HG03342 (cell line): ENCODE measurements around the gene IP6K2.
"Not testable (repeated sequence)": the region's sequence is repeated elsewhere in the genome, so short reads cannot be mapped to it uniquely, and the experiment has no call there.

ENCODE experiments used
- ATAC-seq: cut with Tn5 transposase; IDR thresholded peaks from one replicate; pipeline ENCODE4 v1.9.1; 2021; ENCODE audit warnings: mild to moderate bottlenecking, moderate library complexity; ENCODE audit not compliant: unreplicated experiment

Gene IP6K2

DNA sequence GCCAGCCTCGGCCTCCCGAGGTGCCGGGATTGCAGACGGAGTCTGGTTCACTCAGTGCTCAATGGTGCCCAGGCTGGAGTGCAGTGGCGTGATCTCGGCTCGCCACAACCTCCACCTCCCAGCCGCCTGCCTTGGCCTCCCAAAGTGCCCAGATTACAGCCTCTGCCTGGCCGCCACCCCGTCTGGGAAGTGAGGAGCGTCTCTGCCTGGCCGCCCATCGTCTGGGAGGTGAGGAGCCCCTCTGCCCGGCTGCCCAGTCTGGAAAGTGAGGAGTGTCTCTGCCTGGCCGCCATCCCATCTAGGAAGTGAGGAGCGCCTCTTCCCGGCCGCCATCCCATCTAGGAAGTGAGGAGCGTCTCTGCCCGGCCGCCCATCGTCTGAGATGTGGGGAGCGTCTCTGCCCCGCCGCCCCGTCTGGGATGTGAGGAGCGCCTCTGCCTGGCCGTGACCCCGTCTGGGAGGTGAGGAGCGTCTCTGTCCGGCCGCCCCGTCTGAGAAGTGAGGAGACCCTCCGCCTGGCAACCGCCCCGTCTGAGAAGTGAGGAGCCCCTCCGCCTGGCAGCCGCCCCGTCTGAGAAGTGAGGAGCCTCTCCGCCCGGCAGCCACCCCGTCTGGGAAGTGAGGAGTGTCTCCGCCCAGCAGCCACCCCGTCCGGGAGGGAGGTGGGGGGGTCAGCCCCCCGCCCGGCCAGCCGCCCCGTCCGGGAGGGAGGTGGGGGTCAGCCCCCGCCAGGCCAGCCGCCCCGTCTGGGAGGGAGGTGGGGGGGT lies 16.9 kb upstream of the IP6K2 start:
- ATAC-seq = not testable (repeated sequence)

GRCh38 chr3:48727511-48727910 lies 10.5 kb upstream of the IP6K2 start:
- no peak for ATAC-seq

GRCh38 chr3:48725185-48725855 lies 8.3 kb upstream of the IP6K2 start:
- ATAC-seq = not testable (repeated sequence)

GRCh38 chr3:48723725-48724124 lies 6.7 kb upstream of the IP6K2 start:
- ATAC-seq = no peak

DNA sequence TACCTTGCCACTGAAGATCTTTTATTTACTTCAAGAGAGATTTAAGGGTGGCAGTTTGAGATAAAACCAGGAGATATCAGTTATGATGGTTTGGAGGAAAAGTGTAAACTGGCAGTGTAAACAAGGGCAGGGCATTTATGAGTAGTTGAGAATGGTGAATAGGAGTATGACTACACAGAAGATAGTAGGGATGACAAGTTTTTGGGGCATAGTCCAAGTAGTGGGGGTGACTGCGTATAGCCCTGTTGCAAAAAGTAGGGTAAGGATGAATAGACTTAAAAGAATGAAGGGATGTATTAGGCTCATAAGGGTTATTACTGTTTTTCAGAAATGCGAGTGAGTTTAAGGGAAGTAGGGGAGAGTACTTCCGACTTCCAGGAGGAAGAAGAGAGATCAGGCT lies 6.3 kb upstream of the IP6K2 start:
- ATAC-seq = not testable (repeated sequence)

GRCh38 chr3:48716508-48716981 lies 476 bp downstream of the IP6K2 start:
- ATAC-seq = no peak

- no peak for ATAC-seq
These were observed 1.7 kb downstream of the IP6K2 start for GRCh38 chr3:48715174-48715800.

DNA sequence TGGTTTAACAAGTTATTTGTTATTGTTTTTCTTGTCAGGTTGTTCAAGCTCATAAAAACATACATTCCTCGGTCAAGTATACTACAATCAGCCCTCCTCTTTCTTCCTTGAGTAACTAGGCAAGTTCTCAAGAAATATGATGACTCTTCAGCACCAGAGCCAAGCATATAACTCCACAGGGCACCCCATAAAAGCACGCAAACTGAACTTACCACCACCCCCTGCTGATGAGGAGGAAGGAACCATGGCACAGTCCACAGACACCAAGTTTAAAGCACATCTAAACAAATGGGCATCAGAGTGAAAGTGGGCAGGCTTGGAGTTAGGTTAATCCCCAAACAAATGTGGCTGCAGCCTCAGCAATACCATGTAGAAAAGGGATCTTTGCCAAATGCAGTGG lies 5.3 kb downstream of the IP6K2 start:
- ATAC-seq = no peak

DNA sequence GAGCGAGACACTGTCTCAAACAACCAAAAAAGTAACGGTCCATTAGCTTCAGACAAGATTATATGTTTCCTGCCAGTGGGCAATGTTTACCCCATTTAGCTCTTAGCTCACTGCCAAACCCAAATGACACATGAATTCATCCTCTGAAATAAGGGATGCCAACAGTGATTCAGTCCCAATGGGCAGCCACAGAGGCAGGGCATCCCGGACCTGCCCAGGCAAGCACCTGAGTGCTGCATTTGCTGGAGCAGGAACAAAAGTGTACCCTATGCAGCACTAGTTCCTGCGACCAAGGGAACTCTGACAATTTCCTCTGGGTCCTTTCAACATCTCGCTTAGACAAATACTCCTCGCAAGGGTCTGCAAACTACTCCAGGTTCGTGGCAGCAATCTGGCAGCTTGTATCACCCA lies 8.0 kb downstream of the IP6K2 start:
- no peak for ATAC-seq

DNA sequence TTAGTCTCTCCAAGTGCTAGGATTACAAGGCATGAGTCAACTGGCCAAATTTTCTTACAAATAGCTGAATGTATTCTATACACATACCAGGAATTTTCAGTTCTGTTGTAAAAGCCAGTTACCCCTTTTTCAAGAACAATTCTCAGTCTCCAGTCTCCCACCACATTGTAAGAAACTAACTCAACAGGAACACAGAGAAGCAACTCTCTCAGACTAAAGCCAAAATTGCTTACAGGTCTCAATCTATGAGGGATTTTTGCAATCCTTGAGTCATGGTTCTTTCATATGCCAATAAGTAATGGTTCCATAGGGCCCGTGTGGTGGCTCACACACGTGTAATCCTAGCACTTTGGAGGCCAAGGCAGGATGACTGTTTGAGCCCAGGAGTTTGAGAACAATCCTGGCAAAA lies 8.5 kb downstream of the IP6K2 start:
- no peak for ATAC-seq

GRCh38 chr3:48707157-48707556 lies 9.9 kb downstream of the IP6K2 start:
- ATAC-seq = no peak

DNA sequence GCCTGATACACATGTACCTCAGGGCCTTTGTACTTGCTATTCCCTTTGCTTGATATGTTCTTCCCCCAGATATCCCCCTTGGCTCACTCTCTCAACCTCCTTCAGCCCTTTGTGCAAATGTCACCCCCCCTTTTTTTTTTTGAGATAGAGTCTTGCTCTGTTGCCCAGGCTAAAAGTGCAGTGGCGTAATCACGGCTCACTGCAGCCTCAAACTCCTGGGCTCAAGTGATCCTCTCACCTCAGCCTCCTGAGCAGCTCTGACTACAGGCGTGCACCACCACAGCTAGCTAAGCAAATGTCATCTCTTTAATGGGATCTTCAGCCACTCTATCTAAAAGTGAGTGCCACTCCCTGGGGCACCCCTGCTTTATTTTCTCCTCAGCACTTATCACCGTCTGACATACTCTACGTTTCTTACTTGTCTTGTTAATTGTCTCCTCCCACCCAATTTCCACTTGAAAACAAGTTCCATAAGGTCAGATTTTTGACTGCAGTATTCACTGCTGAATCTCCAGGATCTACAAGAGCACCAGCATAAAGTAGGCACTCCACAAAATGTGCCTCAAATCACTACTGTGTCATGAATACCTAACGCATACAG lies 14.6 kb downstream of the IP6K2 start:
- no peak for ATAC-seq

GRCh38 chr3:48700731-48701405 lies 16.2 kb downstream of the IP6K2 start:
- ATAC-seq = no peak

DNA sequence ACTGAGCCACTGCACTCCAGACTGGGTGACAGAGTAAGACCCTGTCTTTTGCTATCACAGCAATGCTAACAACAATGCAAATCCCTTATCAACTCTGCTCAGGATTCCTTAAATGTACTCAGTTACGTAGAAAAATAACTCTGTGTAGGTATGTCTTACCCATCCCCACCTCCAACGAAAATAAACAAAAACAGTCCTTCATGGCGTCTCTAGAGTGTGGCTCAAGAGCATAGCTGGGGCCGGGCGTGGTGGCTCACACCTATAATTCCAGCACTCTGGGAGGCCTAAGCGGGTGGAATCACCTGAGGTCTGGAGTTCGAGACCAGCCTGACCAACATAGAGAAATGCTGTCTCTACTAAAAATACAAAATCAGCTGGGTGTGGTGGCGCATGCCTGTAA lies 18.1 kb downstream of the IP6K2 start:
- ATAC-seq = no peak

- ATAC-seq = no peak
These were observed 19.1 kb downstream of the IP6K2 start for GRCh38 chr3:48697952-48698351.

DNA sequence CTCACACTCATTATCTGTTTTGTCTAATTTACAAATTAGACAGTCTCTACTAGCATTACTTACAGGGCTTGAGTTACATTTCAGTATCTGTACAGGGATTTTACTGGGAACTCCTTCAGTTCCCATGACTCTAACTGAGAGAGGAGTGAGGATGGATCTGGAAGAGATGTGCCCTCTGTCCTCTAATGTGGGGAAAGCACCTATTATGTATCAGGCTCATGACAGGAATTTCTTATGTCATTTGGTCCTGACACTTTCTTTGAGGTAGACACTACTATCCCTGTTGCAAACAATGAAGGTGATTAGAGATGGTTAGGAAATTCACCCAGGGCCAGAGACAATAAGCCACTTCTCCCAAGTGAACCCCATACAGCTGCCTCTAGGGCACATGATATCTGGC lies 20.4 kb downstream of the IP6K2 start:
- ATAC-seq = no peak

GRCh38 chr3:48696156-48696555 lies 20.9 kb downstream of the IP6K2 start:
- ATAC-seq = no peak

GRCh38 chr3:48695393-48695753 lies 21.6 kb downstream of the IP6K2 start:
- ATAC-seq = no peak

DNA sequence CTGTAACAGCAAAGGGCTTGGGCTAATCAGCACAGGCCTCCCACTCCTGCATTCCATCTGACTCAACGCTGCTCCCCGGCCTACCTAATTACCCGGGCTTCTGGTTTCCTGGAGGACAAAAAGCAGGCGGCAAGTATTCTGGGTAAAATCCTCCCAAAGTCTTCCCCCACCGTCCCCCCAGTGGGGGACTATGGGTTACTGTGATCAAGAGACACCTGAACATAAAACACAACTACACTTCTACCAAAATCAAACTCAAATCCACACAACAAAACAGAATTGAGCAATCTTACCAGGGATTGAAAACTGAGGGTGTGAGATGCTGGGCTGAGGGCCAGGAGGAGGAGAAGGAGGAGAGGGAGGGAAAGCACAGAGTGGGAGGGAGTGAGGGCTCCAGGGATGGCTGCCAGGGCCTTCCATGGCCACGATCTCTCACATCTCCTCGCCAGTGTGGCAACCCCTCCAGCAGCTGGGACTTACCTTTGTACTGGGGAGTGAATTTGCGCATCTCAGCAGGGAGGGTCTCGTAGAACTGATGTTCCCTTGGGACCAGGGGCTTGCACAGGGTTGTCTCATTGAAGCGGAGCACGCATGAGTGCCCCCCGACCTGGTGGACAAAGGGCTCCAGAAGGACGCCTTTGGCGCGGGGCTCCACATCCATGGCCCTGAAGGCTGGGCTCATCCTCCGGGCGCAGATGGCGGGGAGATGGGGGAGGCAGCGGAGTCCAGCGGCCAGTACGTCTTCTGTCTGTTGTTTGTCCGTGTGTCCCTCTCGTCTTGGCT lies 22.2 kb downstream of the IP6K2 start:
- ATAC-seq = no peak

GRCh38 chr3:48693826-48694225 lies 23.2 kb downstream of the IP6K2 start:
- ATAC-seq = no peak
